HG03460 (cell line): Measurements from ENCODE around the gene ATP11B.

ENCODE experiments used
- ATAC-seq: cut with Tn5 transposase; IDR thresholded peaks from one replicate; pipeline ENCODE4 v1.9.1; 2021; ENCODE audit not compliant: unreplicated experiment

ATP11B gene

GRCh38 chr3:182792901-182793662, at the start of gene ATP11B:
Gene ATP11B (plus strand): TSS chr3:182793504. CDS start chr3:182793760, 256 bp downstream.
- ATAC-seq: peak; percentile 58

DNA sequence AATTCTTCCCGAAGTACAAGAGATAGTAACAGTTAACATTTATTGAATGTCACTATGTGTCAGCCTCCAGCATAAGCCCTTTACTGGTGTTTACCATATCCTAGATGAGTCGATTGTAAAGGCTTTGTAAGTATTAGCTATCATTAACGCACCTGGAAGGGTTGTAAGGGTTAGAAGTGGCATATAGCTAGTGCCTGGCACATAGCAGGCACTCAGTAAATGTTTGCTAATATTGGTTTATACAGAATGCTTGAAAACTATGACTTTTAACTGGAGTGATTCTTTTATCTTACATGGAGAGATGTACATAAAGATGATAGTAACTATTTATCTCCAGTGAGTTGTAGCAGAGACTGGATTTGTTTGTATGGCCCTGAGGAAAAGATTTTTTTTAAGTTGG, 46.3 kb upstream of the ATP11B start:
- no peak for ATAC-seq

GRCh38 chr3:182755308-182755707, 38.0 kb upstream of the ATP11B start:
- no peak for ATAC-seq

GRCh38 chr3:182755712-182756111, 37.6 kb upstream of the ATP11B start:
- no peak for ATAC-seq

DNA sequence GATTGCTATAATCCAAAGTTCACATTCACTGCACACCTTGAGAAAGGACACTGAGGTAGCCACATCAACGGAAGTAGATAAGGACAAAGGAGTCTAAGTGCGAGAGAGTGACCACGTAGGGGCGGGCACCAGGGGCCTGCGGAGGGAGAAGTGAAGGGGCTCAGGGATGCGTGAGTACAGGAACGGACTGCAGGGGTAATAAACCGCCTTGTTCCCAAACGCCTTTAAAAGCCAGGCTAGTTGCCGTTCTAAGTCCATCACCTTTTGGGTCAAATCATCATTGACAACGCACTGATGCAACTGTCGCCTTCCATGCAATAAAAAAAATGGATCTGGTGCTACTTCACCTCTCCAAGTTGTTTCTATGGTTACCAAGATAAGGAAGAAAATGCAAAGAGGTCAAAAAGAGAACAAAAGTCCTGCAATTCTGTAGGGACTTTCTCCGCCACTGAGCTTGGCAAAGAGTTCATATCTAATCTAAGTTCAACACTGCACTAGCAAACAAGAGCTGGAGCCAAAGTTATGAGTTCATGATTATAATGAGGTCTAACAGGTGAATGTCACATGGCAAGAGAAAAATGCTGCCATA, 32.6 kb upstream of the ATP11B start:
- no peak for ATAC-seq

DNA sequence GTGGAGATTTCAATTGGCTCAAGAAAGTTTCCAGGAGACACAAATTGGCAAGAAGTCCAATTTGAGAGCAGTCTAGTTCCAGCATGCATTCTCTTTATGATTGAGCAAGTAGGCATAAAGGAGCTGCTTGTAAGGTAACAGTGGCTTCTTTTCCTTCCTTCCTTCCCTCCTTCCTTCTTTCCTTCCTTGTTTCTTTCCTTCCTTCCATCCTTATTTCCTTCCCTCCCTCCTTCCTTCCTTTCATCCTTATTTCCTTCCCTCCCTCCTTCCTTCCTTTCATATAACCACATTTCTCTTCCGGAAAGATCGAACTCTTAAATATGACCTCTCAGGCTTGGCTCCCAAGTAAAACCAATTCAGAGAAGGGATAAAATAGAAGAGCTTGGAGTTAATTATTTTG, 29.4 kb upstream of the ATP11B start:
- ATAC-seq: no peak

DNA sequence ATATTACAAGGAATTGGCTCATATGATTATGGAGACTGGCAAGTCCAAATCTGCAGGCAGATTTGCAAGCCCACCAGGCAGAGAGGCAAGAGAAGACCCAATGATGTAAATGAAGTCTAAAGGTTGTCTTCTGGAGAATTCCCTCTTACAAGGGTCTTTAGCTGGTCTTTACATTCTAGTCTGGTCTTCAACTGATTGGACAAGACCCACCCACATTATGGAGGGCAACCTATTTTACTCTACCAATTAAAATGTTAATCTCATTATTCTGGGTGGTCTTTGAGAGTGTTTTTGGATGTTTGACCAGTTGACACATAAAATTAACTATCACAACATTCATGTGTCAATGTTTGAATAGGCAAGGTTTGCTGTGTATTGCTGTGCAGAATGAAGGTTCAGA, 28.0 kb upstream of the ATP11B start:
- ATAC-seq: no peak

GRCh38 chr3:182766099-182766498, 27.2 kb upstream of the ATP11B start:
- no peak for ATAC-seq

GRCh38 chr3:182768413-182768812, 24.9 kb upstream of the ATP11B start:
- ATAC-seq: no peak

GRCh38 chr3:182769673-182770072, 23.6 kb upstream of the ATP11B start:
- ATAC-seq: no peak

DNA sequence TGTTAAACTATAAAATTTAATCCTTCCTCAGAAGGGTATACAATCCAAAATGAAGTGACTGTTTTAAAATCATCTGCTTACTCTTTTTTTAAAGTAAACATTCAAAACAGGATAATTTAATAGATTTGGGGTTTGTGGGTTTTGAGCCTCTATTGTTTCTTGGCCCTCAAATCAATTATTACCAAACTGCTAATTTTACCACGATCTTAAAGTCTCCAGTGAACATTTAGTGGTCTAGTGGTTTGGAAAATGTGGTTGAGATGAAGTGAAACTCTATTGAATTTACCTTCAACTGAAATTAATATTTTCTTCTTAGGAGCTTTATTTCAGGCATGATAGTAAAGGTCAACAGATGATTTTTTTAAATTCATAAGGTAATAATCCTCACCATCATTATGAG, 11.2 kb upstream of the ATP11B start:
- ATAC-seq: no peak

DNA sequence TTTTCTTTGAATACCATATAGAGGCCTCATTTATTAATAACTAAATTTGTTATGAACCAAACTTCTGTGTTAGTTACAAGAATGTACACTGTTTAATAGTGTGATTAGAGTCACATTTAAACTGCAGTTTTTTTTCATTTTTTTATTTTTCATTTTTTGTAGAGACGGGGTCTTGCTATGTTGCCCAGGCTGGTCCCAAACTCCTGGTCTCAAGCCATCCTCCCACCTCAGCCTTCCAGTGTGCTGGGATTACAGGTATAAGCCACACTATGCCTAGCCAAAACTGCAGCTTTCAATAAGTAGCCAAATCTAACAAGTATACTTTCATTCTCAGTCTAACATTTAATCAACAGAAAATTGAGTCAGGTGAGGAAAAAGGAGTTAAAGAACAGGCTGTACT, 10.2 kb upstream of the ATP11B start:
- no peak for ATAC-seq

- ATAC-seq: no peak
Measured at GRCh38 chr3:182784542-182784941, 8.8 kb upstream of the ATP11B start.

DNA sequence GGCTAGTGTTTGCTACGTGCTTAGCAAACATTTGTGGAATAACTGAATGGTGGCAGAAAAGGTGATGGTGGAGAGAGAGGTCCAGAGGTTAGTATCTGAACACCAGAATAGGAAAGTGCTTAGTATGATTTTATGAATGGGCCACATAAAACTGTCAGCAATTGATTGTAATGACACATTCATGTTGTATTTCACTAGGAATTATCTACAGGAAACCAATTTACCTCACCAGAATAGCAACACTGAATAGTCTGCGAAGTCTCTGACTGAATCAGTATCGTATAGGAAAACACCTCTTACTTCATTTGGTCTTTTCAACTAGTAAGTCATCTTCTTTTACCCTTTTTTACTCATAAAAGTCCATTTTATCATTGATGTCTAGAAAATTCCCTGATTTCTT, 8.2 kb upstream of the ATP11B start:
- ATAC-seq: no peak

DNA sequence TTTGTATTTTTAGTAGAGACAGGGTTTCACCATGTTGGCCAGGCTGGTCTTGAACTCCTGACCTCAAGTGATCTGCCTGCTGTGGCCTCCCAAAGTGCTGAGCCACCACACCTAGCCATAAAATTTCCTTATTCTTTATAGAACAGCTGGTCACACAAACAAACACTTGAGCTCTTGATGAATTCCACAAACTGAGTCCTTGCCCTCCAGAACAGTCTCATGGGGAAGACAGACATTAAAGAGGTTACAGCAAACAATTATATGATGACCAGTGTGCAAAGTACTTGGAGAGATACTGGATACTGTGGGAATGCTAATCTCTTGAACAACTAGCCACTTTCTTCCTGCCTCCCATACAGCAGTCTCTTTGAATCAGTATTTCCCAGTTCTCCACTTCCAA, 7.5 kb upstream of the ATP11B start:
- ATAC-seq: no peak

DNA sequence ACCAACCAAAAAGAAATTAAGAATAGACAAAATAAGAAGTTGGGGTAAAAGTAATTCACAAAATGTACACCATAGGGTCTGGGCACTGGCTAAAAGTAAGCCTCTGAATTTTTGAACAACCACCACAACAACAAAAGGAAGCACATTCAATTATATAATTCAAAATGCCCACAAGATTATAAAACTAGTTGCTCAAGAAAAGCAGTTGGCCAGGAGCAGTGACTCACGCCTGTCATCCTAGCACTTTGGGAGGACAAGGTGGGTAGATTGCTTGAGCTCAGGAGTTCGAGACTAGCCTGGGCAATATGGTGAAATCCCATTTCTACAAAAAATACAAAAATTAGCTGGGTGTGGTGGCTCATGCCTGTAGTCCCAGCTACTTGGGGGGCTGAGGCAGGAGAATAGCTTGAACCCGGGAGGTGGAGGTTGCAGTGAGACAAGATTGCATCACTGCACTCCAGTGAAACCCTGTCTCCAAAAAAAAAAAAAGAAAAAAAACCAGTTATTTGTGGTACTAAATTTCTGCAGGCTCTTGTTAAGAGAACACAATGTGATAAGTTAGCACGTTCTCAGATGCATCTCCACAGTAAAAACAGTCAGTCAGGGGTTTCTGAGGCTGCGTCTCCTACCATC, 6.6 kb upstream of the ATP11B start:
- ATAC-seq: no peak

DNA sequence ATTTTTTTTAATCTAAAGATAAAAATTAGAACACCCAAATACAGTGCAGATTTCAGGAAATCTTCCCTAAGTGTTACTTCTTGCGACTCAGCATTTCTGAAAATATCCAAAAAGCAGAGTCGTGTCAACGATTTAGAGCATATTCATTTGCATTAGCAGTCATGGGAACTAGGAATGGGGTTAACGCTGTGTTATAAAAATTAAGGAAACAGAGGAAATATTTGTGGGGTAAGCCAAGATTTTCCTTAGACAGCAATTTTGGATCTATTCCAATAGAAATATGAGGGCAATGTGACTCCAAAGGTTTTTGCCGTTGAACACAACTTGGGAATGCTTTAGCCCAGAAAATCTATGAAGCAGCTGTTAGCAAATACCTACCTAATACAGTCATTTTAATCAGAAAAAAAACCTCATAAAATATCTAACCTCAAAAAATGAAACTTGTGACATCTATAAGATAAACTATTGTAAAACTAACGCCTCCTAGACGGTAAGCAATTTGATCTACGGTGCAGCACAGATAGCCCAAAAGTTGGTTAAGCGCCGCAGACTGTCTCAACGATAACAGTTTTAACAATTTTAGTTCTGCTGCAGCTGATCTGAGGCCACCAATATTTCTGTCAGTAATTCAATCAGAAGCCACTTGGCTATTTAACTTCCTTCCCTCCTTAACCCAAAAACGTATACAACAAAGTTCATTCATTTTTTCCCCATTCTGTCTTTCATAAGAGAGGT, 5.8 kb upstream of the ATP11B start:
- no peak for ATAC-seq

GRCh38 chr3:182789371-182789770, 3.9 kb upstream of the ATP11B start:
- ATAC-seq: peak; percentile 22

DNA sequence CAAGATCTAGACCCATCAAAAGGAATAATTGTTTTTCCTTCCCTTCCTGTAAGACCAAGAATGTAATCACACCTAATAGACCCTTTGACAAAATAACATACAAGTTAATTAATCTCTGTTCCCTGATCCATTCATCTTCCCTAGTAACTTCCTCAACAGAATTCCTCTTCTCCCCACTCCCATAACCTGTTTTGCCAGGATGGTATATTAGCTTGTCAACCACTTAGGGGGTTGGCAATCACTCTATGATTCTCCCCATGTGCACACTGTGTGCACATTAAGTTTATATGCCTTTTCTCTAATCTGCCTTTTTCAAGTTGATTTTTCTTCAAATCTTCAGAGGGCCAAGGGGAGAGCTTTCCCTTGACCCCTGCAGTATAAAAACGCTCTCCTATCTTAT, 2.7 kb upstream of the ATP11B start:
- no peak for ATAC-seq

- ATAC-seq: peak; percentile 27
Measured at GRCh38 chr3:182793663-182794454, 555 bp downstream of the ATP11B start.
